ENCODE data around the gene PHC2.
A peak's percentile ranks its signal among the peaks of the same experiment; 100 is the strongest.
"Not testable (repeated sequence)": the region's sequence is repeated elsewhere in the genome, so short reads cannot be mapped to it uniquely, and the experiment has no call there.

Gene PHC2

DNA sequence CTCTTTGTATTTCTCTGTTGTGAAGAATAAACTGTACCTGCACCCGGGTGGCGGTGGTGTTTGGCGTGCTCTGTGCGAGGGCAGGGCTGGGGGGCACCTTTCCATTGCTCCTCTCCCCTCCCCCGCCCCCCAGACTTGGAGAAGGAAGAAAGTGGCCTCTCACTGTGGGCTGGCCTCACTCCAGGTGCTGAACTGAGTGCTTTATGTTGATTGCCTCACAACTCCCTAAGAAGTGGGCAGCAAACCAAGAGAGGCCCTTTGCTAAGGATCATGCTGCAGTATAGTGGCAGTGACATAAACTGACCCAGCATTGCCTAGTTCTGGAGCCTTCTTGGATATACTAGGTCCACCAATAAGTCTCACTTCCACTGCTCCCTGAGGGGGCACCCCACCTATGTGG is 130.2 kb downstream of the PHC2 start:
- Mint-ChIP-seq H3K36me3 (ENCODE audit: low read depth) (peaks cover 25% of the 10 kb centered on the region), H3K4me1 (ENCODE audit: low read depth) (peaks cover 12% of the 10 kb centered on the region), H3K4me3 (no peak overlapping the region), H3K27ac (no peak overlapping the region), H3K9me3 (no peaks in the 10 kb centered on the region), H3K27me3 (peaks cover 3% of the 10 kb centered on the region)
- no peak for DNase-seq

DNA sequence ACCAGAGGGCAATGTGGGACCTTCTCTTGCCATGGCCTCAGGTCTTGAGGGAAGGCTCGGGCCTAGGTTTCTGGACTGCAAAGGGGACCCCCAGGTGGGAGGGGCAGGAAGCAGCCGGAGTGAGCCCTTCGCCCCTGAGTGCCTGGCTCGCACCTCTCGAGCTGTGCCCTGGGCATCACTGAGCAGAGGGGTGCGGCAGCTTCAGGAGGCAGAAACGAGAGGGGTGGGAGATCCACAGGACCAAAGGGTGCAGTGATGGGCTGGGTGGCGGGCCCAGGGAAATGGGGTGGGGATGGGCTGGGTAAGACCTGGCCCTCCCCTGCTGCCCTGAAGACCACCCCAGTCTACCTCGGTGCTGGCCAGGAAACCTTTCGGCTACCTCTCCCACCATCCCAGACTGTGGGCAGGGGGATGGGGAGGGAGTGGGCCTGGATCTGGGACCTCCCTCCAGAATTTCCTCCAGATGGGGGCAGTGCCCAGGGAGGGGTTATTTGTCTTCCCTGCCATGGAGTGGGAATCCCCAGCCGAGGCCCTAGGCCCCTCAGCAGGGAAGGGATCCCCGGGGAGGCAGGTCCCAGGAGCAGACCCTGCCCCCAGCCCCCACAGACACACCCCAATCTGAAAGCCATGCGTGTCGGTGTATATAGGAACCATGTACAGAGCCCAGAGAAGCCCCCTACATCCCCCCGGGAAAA is 131.3 kb downstream of the PHC2 start:
- no peak overlapping the region for H3K27ac Mint-ChIP-seq
- H3K27me3 Mint-ChIP-seq: no peaks in the 10 kb centered on the region
- H3K4me1 Mint-ChIP-seq (ENCODE audit: low read depth): peaks cover 17% of the 10 kb centered on the region
- peaks cover 30% of the 10 kb centered on the region for H3K36me3 Mint-ChIP-seq (ENCODE audit: low read depth)
- no peaks in the 10 kb centered on the region for H3K9me3 Mint-ChIP-seq
- DNase-seq: no peak
- no peak overlapping the region for H3K4me3 Mint-ChIP-seq

DNA sequence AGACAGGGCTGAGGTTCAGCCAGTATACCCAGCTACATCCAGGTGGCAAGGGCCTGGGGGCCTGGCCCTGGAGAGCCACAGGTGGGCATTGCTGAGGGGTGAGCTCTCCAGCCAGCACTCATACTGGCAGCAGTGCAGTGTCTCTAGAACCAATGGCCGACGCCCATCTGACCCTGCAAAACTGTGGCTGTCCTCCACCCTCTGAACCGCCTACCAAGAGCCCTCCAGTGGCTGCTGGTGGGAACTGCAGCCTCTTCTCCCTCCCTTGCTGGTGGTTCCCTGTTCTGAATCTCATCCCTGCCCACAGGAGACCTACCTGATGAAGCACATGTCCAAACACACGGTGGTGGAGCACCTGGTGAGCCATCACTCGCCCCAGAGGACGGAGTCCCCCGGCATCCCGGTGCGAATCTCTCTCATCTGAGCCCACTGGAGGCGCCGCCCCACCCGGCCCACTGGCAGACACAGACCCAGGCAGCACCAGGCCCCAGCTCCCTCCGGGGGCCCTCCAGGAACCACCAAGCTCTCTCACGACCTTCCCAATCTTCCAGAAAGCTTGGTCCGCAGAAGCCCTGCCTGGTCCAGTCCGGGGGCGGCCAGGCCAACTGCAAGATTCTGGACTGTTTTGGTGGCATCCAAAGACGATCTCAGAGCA is 132.1 kb downstream of the PHC2 start:
- H3K4me3 Mint-ChIP-seq: no peak overlapping the region
- no peak overlapping the region for H3K27ac Mint-ChIP-seq
- H3K4me1 Mint-ChIP-seq (ENCODE audit: low read depth): peaks cover 19% of the 10 kb centered on the region
- H3K27me3 Mint-ChIP-seq: no peaks in the 10 kb centered on the region
- DNase-seq: peak; percentile 71
- peaks cover 30% of the 10 kb centered on the region for H3K36me3 Mint-ChIP-seq (ENCODE audit: low read depth)
- no peaks in the 10 kb centered on the region for H3K9me3 Mint-ChIP-seq

DNA sequence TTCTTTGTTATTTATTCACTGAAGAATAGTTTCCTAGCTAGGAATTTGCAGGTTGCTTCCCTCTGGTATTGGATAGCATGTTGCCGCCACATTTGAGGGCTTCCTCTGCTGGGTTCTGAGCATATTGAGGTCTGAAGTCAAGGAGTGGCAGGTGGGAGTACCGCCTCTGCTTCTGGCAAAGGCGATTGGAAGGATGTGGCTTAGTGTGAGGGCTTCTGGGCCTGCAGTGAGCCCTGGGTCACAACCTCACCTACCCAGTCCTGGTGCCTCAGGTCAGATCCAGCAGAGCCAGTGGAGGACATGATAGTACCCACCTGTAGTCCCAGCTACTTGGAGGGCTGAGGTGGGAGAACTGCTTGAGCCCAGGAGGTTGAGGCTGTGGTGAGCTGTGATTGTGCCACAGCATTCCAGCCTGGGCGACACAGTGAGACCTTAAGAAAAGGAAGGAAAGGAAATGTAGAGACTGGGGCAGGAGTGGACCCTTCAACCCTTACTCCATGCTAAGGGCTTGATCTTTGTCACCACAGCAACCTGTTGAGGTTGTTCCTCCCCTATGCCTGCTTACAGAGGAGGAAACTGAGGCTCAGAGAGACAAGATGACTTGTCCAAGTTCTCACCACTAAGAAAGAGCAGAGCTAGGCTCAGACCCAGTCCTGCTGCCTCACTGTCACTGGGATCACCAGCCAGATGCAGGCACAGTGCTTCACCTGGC is 132.8 kb downstream of the PHC2 start:
- no peak overlapping the region for H3K27ac Mint-ChIP-seq
- peaks cover 31% of the 10 kb centered on the region for H3K36me3 Mint-ChIP-seq (ENCODE audit: low read depth)
- H3K9me3 Mint-ChIP-seq: no peaks in the 10 kb centered on the region
- peaks cover 19% of the 10 kb centered on the region for H3K4me1 Mint-ChIP-seq (ENCODE audit: low read depth)
- DNase-seq: no peak
- no peak overlapping the region for H3K4me3 Mint-ChIP-seq
- no peaks in the 10 kb centered on the region for H3K27me3 Mint-ChIP-seq

DNA sequence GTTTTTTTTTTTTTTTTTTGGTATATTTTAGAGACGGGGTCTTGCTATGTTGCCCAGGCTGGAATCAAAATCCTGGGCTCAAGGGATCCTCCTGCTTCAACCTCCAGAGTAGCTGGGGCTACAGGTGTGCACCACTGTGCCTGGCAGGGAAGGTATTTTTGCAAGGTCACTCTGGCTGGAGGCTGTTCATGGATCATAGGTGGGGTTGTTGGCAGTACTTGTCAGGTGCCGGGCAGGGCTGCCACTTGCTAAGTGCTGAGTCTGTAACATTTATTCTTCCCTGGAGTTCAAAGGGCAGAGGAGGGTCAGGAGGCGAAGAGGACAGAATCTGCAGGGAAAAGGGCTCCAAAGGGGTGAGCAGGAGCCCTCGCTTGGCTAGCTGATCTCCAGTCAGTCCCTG is 134.1 kb downstream of the PHC2 start:
- H3K4me1 Mint-ChIP-seq (ENCODE audit: low read depth): peaks cover 8% of the 10 kb centered on the region
- peaks cover 34% of the 10 kb centered on the region for H3K36me3 Mint-ChIP-seq (ENCODE audit: low read depth)
- H3K27ac Mint-ChIP-seq: no peak overlapping the region
- H3K4me3 Mint-ChIP-seq: no peak overlapping the region
- DNase-seq: no peak
- no peaks in the 10 kb centered on the region for H3K27me3 Mint-ChIP-seq
- H3K9me3 Mint-ChIP-seq: no peaks in the 10 kb centered on the region

DNA sequence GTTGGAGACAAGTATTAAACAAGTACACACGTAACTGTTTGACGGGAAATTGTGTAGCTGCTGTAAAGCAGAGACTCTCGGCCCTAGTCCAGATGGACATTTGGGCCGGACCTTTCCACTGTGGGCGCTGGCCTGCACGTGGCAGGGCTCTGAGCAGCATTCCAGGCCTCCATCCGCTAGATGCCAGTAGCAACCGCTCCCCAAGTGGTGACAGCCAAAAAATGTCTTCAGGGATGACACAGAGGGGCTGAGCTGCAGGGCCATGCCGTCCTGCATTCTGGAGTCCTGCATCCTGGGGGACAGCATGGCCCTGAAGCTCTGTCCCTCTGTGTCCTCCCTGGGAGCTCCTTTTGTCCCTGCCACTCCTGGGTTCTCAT is 134.8 kb downstream of the PHC2 start:
- H3K4me1 Mint-ChIP-seq (ENCODE audit: low read depth): peaks cover 8% of the 10 kb centered on the region
- H3K27me3 Mint-ChIP-seq: no peaks in the 10 kb centered on the region
- no peaks in the 10 kb centered on the region for H3K9me3 Mint-ChIP-seq
- no peak for DNase-seq
- H3K27ac Mint-ChIP-seq: no peak overlapping the region
- H3K4me3 Mint-ChIP-seq: no peak overlapping the region
- H3K36me3 Mint-ChIP-seq (ENCODE audit: low read depth): peaks cover 34% of the 10 kb centered on the region

DNA sequence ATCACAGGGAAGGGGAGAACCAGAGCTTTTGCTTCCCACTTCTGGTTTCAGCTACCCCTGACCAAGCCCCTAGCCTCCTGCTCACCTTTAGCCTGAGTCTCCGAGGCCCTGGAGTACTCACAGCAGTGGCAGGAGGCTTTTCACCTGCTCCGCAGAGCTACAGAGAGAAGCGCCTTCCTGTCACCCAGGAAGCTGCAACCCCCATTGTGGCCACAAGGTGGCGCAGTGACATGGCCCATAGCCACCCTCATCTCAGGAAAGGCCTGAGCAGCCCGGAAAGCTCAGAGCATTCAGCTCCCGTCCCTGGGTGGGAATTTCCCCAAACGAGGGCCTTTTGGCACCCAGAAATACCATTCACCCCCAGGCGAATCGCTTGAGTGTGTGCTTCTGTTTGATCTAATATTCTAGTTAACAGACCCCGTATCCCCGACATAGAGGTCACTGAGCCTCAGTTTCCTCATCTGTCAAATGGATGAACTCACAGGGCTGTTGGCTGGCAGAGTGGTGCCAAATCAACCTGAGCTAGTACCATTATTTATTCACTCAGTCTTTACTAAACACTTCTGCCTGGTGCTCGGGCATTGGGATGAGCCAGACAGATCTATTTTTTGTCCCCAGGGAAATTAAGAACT is 135.3 kb downstream of the PHC2 start:
- Mint-ChIP-seq H3K9me3 (no peaks in the 10 kb centered on the region), H3K4me3 (no peak overlapping the region), H3K36me3 (ENCODE audit: low read depth) (peaks cover 34% of the 10 kb centered on the region), H3K27me3 (no peaks in the 10 kb centered on the region), H3K4me1 (ENCODE audit: low read depth) (peaks cover 8% of the 10 kb centered on the region), H3K27ac (peak overlapping the region; percentile 71)
- peak; percentile 95 for DNase-seq

GRCh38 chr1:33295023-33295422 is 135.9 kb downstream of the PHC2 start:
- no peaks in the 10 kb centered on the region for H3K9me3 Mint-ChIP-seq
- H3K4me1 Mint-ChIP-seq (ENCODE audit: low read depth): peaks cover 8% of the 10 kb centered on the region
- H3K4me3 Mint-ChIP-seq: no peak overlapping the region
- H3K27me3 Mint-ChIP-seq: no peaks in the 10 kb centered on the region
- H3K36me3 Mint-ChIP-seq (ENCODE audit: low read depth): peaks cover 30% of the 10 kb centered on the region
- no peak for DNase-seq
- peak overlapping the region; percentile 71 for H3K27ac Mint-ChIP-seq

- Mint-ChIP-seq H3K36me3 (ENCODE audit: low read depth) (peaks cover 34% of the 10 kb centered on the region), H3K27me3 (no peaks in the 10 kb centered on the region), H3K9me3 (no peaks in the 10 kb centered on the region), H3K4me1 (ENCODE audit: low read depth) (peaks cover 8% of the 10 kb centered on the region), H3K4me3 (no peak overlapping the region), H3K27ac (no peak overlapping the region)
- DNase-seq: no peak
Observed at GRCh38 chr1:33294071-33295010, 136.6 kb downstream of the PHC2 start.

GRCh38 chr1:33292726-33293340 is 138.1 kb downstream of the PHC2 start:
- Mint-ChIP-seq H3K4me3 (no peak overlapping the region), H3K36me3 (ENCODE audit: low read depth) (peaks cover 34% of the 10 kb centered on the region), H3K9me3 (no peaks in the 10 kb centered on the region), H3K27me3 (no peaks in the 10 kb centered on the region), H3K4me1 (ENCODE audit: low read depth) (peaks cover 8% of the 10 kb centered on the region), H3K27ac (no peak overlapping the region)
- no peak for DNase-seq

GRCh38 chr1:33290615-33291014 is 140.3 kb downstream of the PHC2 start:
- peaks cover 30% of the 10 kb centered on the region for H3K36me3 Mint-ChIP-seq (ENCODE audit: low read depth)
- not testable (repeated sequence) for DNase-seq; H3K4me3 Mint-ChIP-seq; H3K27ac Mint-ChIP-seq; H3K27me3 Mint-ChIP-seq; H3K4me1 Mint-ChIP-seq (ENCODE audit: low read depth); H3K9me3 Mint-ChIP-seq

GRCh38 chr1:33289858-33290154 is 141.1 kb downstream of the PHC2 start:
- Mint-ChIP-seq H3K36me3 (ENCODE audit: low read depth) (peaks cover 26% of the 10 kb centered on the region), H3K4me1 (ENCODE audit: low read depth) (peaks cover 1% of the 10 kb centered on the region), H3K27ac (no peak overlapping the region), H3K27me3 (no peaks in the 10 kb centered on the region), H3K9me3 (no peaks in the 10 kb centered on the region), H3K4me3 (no peak overlapping the region)
- DNase-seq: no peak

- H3K27me3 Mint-ChIP-seq: no peaks in the 10 kb centered on the region
- H3K4me1 Mint-ChIP-seq (ENCODE audit: low read depth): no peaks in the 10 kb centered on the region
- H3K27ac Mint-ChIP-seq: no peak overlapping the region
- DNase-seq: no peak
- no peak overlapping the region for H3K4me3 Mint-ChIP-seq
- no peaks in the 10 kb centered on the region for H3K9me3 Mint-ChIP-seq
- peaks cover 28% of the 10 kb centered on the region for H3K36me3 Mint-ChIP-seq (ENCODE audit: low read depth)
Observed at GRCh38 chr1:33288976-33289857, 141.7 kb downstream of the PHC2 start.

Measured in activated T-cell treated with anti-CD3 and anti-CD28 coated beads, Interleukin-2, amount 50 U/mL, for 24 hours (primary cell).